IMR-90 (cell line): ENCODE measurements around the gene ANAPC1. TPM values are rescaled to one million over a fixed set of nuclear protein-coding genes. Genes with fewer than 3 reads are reported as not detected.
"Not testable (repeated sequence)": the region's sequence is repeated elsewhere in the genome, so short reads cannot be mapped to it uniquely, and the experiment has no call there.

ENCODE experiments used
- ATAC-seq: fragments of 200-7000 bp; cut with Tn5 transposase; 2 replicates; pipeline ENCODE4 v1.9.1; 2020; ENCODE audit warnings: low read depth, mild to moderate bottlenecking, moderate library complexity
- BruUV-seq: library from RNA; stranded (reverse); fragments of 400-500 nt; replicated peaks from 2 replicates; lab custom pipeline; 2021; lab: Mats Ljungman, UMichigan
- CTCF ChIA-PET: fragments of 300-600 bp; formaldehyde crosslinking; extraction: SDS; loops from one replicate; lab custom pipeline; 2021; ENCODE audit warnings: antibody characterized with exemption; lab: Yijun Ruan, JAX
- POLR2A ChIA-PET: fragments of 300-600 bp; sonication (Branson Sonifier 250); formaldehyde crosslinking; loops from one replicate; lab custom pipeline; 2022; ENCODE audit warnings: antibody characterized with exemption; ENCODE audit not compliant: unreplicated experiment; lab: Charles Lee
- DNase-seq: peaks from one replicate; pipeline ENCODE4 v3.0.0; 2013
- H2AFZ ChIP-seq: replicated peaks from 2 replicates; pipeline ENCODE3; 2013; ENCODE audit warnings: low read length, mild to moderate bottlenecking; ENCODE audit not compliant: poor library complexity
- H2AK5ac ChIP-seq: 2 replicates; pipeline ENCODE4 v1.6.1; 2013; ENCODE audit warnings: low read depth, low read length, inconsistent platforms
- H2AK9ac ChIP-seq: replicated peaks from 2 replicates; pipeline ENCODE3; 2013; ENCODE audit warnings: mild to moderate bottlenecking, low read depth, low read length, moderate library complexity; ENCODE audit not compliant: poor library complexity
- H2BK120ac ChIP-seq: 2 replicates; pipeline ENCODE4 v1.6.1; 2013; ENCODE audit warnings: low read depth, low read length, inconsistent platforms
- H2BK15ac ChIP-seq: 3 replicates; pipeline ENCODE4 v1.6.1; 2013; ENCODE audit warnings: low read depth, low read length, inconsistent platforms
- H2BK20ac ChIP-seq: 2 replicates; pipeline ENCODE4 v1.6.1; 2013; ENCODE audit warnings: low read depth, mild to moderate bottlenecking, inconsistent platforms, low read length, moderate library complexity
- H2BK5ac ChIP-seq: 2 replicates; pipeline ENCODE4 v1.6.1; 2013; ENCODE audit warnings: mild to moderate bottlenecking, low read depth, low read length, inconsistent platforms; ENCODE audit not compliant: poor library complexity, severe bottlenecking
- H3K14ac ChIP-seq: replicated peaks from 2 replicates; pipeline ENCODE4 v1.6.1; 2013; ENCODE audit warnings: low read depth, low read length, inconsistent platforms
- H3K18ac ChIP-seq: 2 replicates; pipeline ENCODE4 v1.6.1; 2013; ENCODE audit warnings: low read depth, low read length, control low read depth
- H3K23ac ChIP-seq: 2 replicates; pipeline ENCODE4 v1.6.1; 2013; ENCODE audit warnings: low read depth, low read length, inconsistent platforms
- H3K27ac ChIP-seq: 2 replicates; pipeline ENCODE4 v1.5.1; 2013; ENCODE audit warnings: mild to moderate bottlenecking, control low read depth, low read length; ENCODE audit not compliant: insufficient read depth
- H3K27me3 ChIP-seq: 2 replicates; pipeline ENCODE4 v1.6.1; 2013; ENCODE audit warnings: low read length; ENCODE audit not compliant: control insufficient read depth, insufficient read depth
- H3K36me3 ChIP-seq: 2 replicates; pipeline ENCODE4 v1.6.1; 2013; ENCODE audit warnings: low read length, mixed read lengths; ENCODE audit not compliant: control insufficient read depth, insufficient read depth
- H3K4ac ChIP-seq: 2 replicates; pipeline ENCODE4 v1.6.1; 2013; ENCODE audit warnings: low read depth, low read length, inconsistent platforms
- H3K4me1 ChIP-seq: 2 replicates; pipeline ENCODE4 v1.6.1; 2013; ENCODE audit warnings: low read length, mixed read lengths; ENCODE audit not compliant: control insufficient read depth, insufficient read depth
- H3K4me2 ChIP-seq: 2 replicates; pipeline ENCODE4 v1.6.1; 2013; ENCODE audit warnings: low read depth, mild to moderate bottlenecking, control low read depth, low read length, moderate library complexity
- H3K4me3 ChIP-seq: 2 replicates; pipeline ENCODE4 v1.5.1; 2013; ENCODE audit warnings: low read depth, mild to moderate bottlenecking, control low read depth, low read length, moderate library complexity; ENCODE audit not compliant: insufficient read depth
- H3K56ac ChIP-seq: 2 replicates; pipeline ENCODE4 v1.6.1; 2013; ENCODE audit warnings: low read length, inconsistent platforms; ENCODE audit not compliant: insufficient read depth; ENCODE audit errors: extremely low read depth
- H3K79me1 ChIP-seq, 2 experiments: 2 replicates each; pipeline ENCODE4 v1.6.1; 2013; ENCODE audit warnings: low read length in 2 of 2, inconsistent platforms in 1 of 2, low read depth in 1 of 2
- H3K9ac ChIP-seq: 2 replicates; pipeline ENCODE4 v1.6.1; 2013; ENCODE audit warnings: low read depth, low read length, control low read depth
- H3K9me1 ChIP-seq: 2 replicates; pipeline ENCODE4 v1.6.1; 2013; ENCODE audit warnings: low read length, inconsistent platforms; ENCODE audit not compliant: insufficient read depth
- H3K9me3 ChIP-seq: 2 replicates; pipeline ENCODE4 v1.6.1; 2013; ENCODE audit warnings: low read length; ENCODE audit not compliant: control insufficient read depth, insufficient read depth
- H4K20me1 ChIP-seq: 2 replicates; pipeline ENCODE4 v1.6.1; 2013; ENCODE audit warnings: low read length, inconsistent platforms; ENCODE audit not compliant: insufficient read depth
- H4K5ac ChIP-seq: 2 replicates; pipeline ENCODE4 v1.6.1; 2013; ENCODE audit warnings: mild to moderate bottlenecking, low read depth, low read length, control low read depth
- H4K8ac ChIP-seq, 2 experiments: 2 replicates each; pipeline ENCODE4 v1.6.1; 2013; ENCODE audit warnings: low read depth in 2 of 2, low read length in 2 of 2, control low read depth in 1 of 2, inconsistent platforms in 1 of 2
- H4K91ac ChIP-seq: 2 replicates; pipeline ENCODE4 v1.6.1; 2013; ENCODE audit warnings: low read depth, low read length, inconsistent platforms; ENCODE audit not compliant: insufficient read depth
- WGBS, 2 experiments: methylation state at CpG; one replicate each; pipeline versions ENCODE4 v1.1.5 to v1.1.7; 2013; ENCODE audit warnings: missing lambda C conversion rate in 2 of 2; ENCODE audit not compliant: insufficient read length in 1 of 2; ENCODE audit errors: extremely low coverage in 2 of 2; 5-methylcytosine and 5-hydroxymethylcytosine counted together
- dilution Hi-C: fragments of 300-500 bp; cut with HindIII; formaldehyde crosslinking; loops from one replicate; pipeline ENCODE4 v1.14.3; 2018; ENCODE audit warnings: low sequenced_read_pairs; ENCODE audit not compliant: unreplicated experiment
- in situ Hi-C: fragments of 300-500 bp; cut with MboI; formaldehyde crosslinking; loops from 3 replicates; pipeline ENCODE4 v1.14.3; 2019; ENCODE audit warnings: low sequenced_read_pairs, inconsistent platforms, mixed read lengths
- intact Hi-C: fragments of 100-400 bp; cut with micrococcal nuclease; formaldehyde crosslinking; loops from 2 replicates; pipeline ENCODE4 v1.10.0; 2022
- polyA plus RNA-seq, 3 experiments: library from polyadenylated mRNA; depleted of rRNA; stranded (reverse); fragments of >200 nt; gene quantifications; 2 replicates each; pipeline ENCODE4 v1.2.3, GENCODE V29; 2012; ENCODE audit warnings: low replicate concordance in 1 of 3
- total RNA-seq: library from RNA; depleted of rRNA; stranded (reverse); fragments of >200 nt; gene quantifications from 2 replicates; pipeline ENCODE4 v1.2.3, GENCODE V29; 2012

ANAPC1 gene
- total and polyA plus RNA-seq, 2 of the 4 experiments (the other 2 are of a cell fraction), result 14.6 to 50.7 TPM

GRCh38 chr2:111830479-111830878, 53.5 kb downstream of the ANAPC1 start:
- H3K9ac ChIP-seq, H4K5ac ChIP-seq, H3K9me1 ChIP-seq, BruUV-seq, H3K14ac ChIP-seq, H2AFZ ChIP-seq, H2BK20ac ChIP-seq, H3K4me3 ChIP-seq, H3K23ac ChIP-seq, dilution Hi-C loops, H2BK120ac ChIP-seq, H3K4me2 ChIP-seq, H3K9me3 ChIP-seq, H3K27me3 ChIP-seq, POLR2A ChIA-PET, H3K27ac ChIP-seq, H3K79me1 ChIP-seq, H4K20me1 ChIP-seq, H2BK15ac ChIP-seq, H2AK5ac ChIP-seq, in situ Hi-C loops, H4K91ac ChIP-seq, H3K4me1 ChIP-seq, H3K4ac ChIP-seq, H2BK5ac ChIP-seq, ATAC-seq, H4K8ac ChIP-seq, H3K18ac ChIP-seq, H2AK9ac ChIP-seq, DNase-seq, H3K36me3 ChIP-seq, intact Hi-C loops, H3K56ac ChIP-seq, CTCF ChIA-PET: not testable (repeated sequence)
- no CpG with 5 or more reads among the region's 1 CpG for WGBS, 2 experiments

DNA sequence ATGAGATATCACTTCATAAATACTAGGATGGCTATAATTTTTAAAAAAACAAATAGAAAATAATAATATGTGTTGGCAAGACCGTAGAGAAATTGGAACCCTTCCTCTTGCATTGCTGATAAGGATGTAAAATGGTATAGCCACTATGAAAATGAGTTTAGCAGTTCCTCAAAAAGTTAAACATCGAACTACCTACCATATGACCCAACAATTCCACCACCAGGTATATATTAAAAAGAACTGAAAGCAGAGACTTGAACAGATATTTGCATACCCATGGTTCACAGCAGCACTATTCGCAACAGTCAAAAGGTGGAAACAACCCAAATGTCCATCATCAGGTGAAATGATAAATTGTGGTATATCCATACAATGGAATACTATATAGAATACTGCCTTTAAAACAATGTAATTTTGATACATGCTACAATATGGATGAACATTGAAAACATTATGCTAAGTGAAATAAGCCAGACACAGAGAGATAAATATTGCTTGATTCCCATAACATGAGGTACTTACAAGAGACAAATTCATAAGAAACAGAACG, 55.7 kb downstream of the ANAPC1 start:
- H4K5ac ChIP-seq, H2BK120ac ChIP-seq, BruUV-seq, H2BK20ac ChIP-seq, H3K18ac ChIP-seq, H3K9me3 ChIP-seq, H3K4me2 ChIP-seq, H2AK5ac ChIP-seq, H3K4me3 ChIP-seq, H3K27ac ChIP-seq, H2AK9ac ChIP-seq, dilution Hi-C loops, H4K91ac ChIP-seq, H2BK5ac ChIP-seq, H3K23ac ChIP-seq, H2BK15ac ChIP-seq, intact Hi-C loops, H4K8ac ChIP-seq, H4K20me1 ChIP-seq, H3K9ac ChIP-seq, POLR2A ChIA-PET, H3K56ac ChIP-seq, H3K14ac ChIP-seq, H3K36me3 ChIP-seq, H3K9me1 ChIP-seq, H3K27me3 ChIP-seq, H3K4me1 ChIP-seq, CTCF ChIA-PET, DNase-seq, ATAC-seq, H2AFZ ChIP-seq, H3K79me1 ChIP-seq, in situ Hi-C loops, H3K4ac ChIP-seq: not testable (repeated sequence)
- WGBS, 2 experiments, result no CpG with 5 or more reads among the region's 4 CpGs
